ENCODE data around the gene ZNF429. TPM values are rescaled to one million over a fixed set of nuclear protein-coding genes. Genes with fewer than 3 reads are reported as not detected.

ZNF429 gene
- total RNA-seq, 1 donor from 2014 or later = 6.4 TPM

Other genes starting within 250 kb of the ZNF429 start
- 3.5 TPM for gene ZNF708, start 176.2 kb upstream of the ZNF429 start, total RNA-seq
- 1.8 TPM for gene ZNF738, start 146.6 kb upstream of the ZNF429 start, total RNA-seq
- 11.9 TPM for gene ZNF493, start 108.5 kb upstream of the ZNF429 start, total RNA-seq